GM18868 (cell line): ENCODE data around the gene SCGB1D1.
"Not testable (repeated sequence)": the region's sequence is repeated elsewhere in the genome, so short reads cannot be mapped to it uniquely, and the experiment has no call there.

Source experiments
- ATAC-seq: cut with Tn5 transposase; IDR thresholded peaks from one replicate; pipeline ENCODE4 v1.9.1; 2021; ENCODE audit warnings: mild to moderate bottlenecking, moderate library complexity; ENCODE audit not compliant: unreplicated experiment

SCGB1D1 gene

DNA sequence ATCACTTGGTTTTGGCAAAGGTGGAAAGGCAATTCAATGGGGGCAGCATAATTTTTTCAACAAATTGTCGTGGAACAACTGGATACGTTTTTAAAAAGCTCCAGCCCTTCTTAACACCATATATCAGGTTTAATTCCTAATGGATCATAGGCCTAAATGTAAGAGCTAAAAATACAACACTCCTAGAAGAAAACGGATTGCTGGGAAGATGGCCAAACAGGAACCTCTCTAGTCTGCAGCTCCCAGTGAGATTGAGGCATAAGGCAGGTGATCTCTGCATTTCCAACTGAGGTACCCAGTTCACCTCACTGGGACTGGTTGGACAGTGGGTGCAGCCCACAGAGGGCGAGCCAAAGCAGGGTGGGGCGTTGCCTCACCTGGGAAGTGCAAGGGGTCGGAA is 32.4 kb upstream of the SCGB1D1 start:
- no peak for ATAC-seq

DNA sequence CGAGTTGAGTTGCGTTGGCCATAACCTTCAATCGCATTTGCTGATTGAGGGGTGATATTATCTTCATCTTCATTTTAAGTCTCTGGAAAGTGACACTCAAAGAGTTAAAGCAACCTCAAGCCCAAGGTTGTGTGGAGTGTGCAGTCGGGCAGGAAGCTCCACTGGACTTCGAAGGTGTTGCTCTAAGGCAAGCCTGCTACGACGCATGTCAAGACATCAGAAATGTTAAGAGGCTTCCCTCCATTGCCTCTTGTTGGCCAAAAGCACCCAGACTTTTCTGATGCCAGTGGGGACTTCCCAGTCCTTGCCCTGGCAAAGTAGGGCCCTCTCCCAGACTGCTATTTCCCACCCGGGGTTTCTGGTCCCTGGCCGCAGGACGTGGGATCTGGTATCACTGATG is 23.6 kb upstream of the SCGB1D1 start:
- ATAC-seq: no peak

DNA sequence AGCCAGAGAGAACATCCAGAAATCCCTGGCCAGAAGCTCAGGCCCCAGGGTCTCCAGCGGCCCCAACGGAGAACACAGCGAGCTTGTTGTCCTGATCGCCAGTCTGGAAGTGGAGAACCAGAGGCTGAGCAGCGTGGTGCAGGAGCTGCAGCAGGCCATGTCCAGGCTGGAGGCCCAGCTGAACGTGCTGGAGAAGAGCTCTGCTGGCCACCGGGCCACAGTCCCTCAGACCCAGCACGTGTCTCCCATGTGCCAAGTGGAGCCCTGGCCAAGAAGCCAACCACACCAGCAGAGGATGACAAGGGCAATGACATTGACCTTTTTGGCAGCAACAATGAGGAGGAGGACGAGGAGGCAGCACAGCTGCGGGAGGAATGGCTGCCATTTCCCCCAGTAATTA is 20.6 kb upstream of the SCGB1D1 start:
- ATAC-seq: no peak

DNA sequence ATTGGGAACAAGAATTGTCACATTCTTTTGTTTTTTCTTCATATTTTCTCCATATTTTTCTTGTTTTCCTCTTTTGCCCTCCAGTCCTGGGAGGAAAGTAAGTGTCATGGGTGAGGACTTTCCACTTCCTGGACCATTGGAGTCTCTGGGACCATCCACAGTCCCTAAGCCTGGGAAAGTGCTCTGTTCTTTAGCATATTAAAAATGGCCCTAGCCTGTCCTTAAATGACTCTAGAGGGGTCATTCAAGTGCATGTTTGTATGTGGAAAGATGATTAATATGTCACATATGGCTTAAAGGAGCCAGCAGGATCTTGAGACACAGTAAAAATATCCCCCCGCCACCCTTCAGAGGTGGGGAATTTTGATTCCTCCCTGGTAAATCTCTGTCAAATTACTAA is 20.1 kb upstream of the SCGB1D1 start:
- no peak for ATAC-seq

DNA sequence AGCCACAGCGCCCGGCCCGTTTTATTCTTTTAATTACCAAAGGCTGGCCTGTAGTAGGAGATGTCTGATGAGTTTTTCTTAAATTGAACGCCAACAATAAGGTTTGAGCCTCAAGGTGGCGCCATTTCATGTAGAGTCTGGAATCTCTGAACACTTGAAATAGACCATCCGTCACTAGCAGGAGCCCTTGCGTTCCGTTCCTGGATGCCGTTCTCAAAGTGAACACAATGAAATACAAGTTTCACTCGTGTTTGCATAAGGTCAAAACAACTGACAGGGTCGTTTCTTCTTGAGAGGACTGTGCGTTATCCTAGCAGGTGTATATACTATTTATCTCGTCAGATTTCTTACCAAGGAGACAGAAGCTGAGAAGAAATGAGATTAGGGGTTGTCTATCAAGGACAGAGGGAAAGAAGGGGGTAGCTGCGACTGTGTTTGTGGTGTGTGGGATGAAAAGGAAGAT is 18.7 kb upstream of the SCGB1D1 start:
- ATAC-seq: no peak

DNA sequence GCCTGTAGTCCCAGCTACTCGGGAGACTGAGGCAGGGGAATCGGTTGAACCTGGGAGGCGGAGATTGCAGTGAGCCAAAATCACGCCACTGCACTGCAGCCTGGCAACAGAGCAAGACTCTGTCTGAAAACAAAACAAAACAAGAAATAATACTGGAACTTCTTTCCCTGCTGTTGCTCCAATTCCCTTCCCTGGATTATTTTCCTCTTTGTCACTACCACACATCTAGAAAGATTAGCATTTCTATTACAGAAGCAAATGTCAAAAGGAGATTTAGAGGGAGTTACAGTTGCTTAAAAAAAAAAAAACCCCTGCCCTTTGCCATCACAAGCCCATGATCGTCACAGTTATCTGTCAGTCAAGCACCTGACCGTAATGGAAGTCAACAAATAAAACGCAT is 17.7 kb upstream of the SCGB1D1 start:
- ATAC-seq: no peak

DNA sequence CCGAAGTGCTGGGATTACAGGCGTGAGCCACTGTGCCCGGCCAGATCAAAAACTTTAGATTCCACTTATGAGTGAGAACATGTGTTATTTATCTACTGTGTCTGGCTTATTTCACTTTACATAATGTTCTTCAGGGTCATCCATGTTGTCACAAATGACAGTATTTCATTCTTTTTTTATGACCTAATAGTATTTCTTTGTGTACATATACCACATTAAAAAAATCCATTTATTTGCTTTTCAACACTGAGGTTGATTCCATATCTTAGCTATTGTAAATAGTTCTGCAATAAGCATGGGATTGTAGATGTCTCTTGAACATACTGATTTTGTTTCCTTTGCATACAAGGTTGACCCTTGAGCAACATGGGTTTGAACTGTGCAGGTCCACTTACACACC is 13.2 kb upstream of the SCGB1D1 start:
- ATAC-seq: no peak

DNA sequence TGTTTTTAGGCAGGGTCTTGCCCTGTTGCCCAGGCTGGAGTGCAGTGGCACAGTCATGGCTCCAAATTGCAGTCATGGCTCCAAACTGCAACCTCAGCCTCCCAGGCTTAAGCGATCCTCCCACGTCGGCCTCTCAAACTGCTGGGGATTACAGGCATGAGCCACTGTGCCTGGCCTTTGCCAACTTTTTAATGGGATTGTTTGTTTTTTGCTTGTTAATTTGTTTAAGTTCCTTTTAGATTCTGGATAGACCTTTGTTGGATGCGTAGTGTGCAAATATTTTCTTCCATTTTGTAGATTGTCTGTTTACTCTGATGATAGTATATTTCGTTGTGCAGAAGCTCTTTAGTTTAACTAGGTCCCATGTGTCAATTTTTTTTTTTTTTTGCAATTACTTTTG is 10.0 kb upstream of the SCGB1D1 start:
- ATAC-seq: no peak

DNA sequence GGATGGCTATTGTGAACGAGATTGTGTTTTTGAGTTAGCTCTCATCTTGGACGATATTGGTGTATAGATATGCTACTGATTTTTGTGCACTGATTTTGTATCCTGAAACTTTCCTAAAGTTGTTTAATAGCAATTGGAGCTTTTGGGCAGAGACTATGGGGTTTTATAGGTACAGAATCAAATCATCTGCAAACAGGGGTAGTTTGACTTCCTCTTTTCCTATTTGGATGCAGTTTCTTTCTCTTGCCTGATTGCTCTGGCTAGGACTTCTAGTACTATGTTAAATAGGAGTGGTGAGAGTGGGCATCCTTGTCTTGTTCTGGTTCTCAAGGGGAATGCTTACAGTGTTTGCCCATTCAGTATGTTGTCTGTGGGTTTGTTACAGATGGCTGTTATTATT is 8.9 kb upstream of the SCGB1D1 start:
- no peak for ATAC-seq

DNA sequence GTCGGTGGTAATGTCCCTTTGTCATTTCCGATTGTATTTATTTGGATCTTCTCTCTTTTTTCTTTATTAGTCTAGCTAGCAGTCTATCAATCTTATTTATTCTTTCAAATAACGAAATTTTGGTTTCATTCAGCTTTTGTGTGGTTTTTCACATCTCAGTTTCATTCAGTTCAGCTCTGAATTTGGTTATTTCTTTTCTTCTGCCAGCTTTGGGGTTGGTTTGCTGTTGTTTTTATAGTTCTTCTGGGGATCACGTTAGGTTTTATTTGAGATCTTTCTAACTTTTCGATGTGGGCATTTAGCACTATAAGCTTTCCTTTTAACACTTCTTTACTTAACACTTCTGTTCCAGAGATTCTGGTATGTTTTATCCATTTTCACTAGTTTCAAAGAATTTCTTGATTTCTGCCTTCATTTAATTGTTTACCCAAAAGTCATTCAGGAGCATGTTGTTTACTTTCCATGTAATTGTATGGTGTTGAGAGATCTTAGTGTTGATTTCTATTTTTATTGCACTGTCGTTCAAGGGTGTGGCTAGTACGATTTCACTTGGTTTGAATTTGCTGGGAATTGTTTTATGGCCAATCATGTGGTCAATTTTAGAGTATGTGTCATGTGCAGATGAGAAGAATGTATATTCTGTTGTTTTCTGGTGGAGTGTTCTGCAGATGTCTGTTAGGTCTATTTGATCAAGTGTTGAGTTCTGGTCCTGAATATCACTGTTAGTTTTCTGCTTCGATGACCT is 7.7 kb upstream of the SCGB1D1 start:
- ATAC-seq: no peak

DNA sequence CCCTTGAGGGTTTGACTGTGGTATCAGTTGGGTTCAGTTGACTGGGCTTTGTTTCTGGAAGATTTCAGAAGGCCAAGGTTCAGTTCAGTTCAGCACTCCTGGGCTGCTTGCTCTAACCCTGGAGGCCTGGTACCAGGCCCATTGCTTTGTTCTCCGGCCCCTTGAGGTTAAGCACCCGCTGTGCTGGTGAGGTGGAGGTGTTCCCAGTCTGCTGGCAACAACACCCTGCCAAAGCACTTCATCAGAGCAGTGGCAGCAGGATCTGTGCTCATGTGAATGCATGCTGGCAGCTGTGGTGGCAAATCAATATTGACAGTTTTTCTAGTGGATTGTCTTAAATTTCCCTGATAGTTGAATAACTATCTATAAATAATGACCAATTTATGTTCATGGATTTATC is 3.8 kb upstream of the SCGB1D1 start:
- no peak for ATAC-seq

DNA sequence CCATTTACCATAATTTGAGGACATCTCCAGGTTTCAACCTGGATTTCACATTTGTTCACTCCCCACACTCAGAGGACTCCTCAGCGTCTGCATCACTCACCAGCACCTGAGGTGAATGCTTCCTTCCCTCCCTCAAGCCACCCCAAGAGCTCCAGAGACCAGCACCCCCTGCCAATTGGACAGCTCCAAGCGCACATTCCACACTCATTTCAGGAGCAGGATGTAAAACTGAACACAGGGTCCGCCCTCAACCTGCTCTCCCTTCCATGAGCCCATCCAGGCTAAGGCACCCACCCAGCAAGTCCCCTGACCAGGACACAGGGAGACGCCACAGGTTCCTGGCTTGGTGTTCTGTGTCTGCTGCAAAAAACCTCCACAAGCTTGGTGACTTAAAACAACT is 3.9 kb downstream of the SCGB1D1 start:
- ATAC-seq: no peak

DNA sequence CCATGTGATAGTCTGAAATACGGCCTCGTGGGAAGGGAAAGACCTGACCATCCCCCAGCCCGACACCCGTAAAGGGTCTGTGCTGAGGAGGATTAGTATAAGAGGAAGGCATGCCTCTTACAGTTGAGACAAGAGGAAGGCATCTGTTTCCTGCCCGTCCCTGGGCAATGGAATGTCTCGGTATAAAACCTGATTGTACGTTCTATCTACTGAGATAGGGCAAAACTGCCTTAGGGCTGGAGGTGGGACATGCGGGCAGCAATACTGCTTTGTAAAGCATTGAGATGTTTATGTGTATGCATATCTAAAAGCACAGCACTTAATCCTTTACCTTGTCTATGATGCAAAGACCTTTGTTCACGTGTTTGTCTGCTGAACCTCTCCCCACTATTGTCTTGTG is 5.0 kb downstream of the SCGB1D1 start:
- not testable (repeated sequence) for ATAC-seq

DNA sequence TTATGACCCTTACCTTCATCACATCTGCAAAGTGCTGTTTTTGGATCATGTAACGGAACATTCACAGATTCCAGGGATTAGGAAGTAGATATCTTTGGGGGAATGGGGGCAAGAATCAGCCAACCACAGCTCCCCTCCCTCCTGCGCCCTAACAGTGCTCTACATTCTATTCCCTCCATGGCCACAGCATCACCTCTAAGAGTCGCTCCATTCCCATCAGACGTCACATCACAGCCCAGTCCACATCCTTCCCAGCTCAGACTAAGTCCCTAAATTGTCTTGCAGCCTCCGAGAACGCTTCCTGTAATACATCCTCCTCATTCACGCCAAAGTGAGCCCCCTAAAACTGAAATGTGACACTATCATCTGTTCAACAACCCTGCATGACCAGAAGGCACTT is 5.9 kb downstream of the SCGB1D1 start:
- ATAC-seq: no peak

DNA sequence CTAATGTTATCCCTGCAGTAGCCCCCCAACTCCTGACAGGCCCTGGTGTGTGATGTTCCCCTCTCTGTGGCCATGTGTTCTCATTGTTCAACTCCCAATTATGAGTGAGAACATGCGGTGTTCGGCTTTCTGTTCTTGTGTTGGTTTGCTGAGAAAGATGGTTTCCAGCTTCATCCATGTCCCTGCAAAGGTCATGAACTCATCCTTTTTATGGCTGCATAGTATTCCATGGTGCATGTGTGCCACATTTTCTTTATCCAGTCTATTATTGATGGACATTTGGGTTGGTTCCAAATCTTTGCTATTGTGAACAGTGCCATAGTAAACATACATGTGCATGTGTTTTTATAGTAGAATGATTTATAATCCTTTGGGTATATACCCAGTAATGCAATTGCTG is 7.4 kb downstream of the SCGB1D1 start:
- ATAC-seq: not testable (repeated sequence)

DNA sequence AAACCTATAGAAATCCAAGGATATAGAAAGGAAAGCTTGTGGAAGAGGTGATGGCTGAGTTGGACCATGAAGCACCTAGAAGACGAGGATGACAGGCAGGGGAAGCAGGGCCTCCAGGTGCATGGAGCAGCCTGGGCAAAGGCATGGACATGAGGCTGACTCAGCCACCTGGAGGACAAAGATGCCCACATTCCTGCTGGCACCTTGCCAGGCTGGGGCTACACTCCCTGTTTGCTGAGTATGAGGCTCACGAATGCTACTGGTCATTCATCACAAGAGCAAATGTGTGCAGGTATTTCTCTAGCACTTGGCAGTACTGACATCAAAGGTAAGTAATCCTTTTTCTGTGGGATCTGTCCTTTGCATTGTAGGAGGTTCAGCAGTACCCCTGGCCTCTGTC is 11.4 kb downstream of the SCGB1D1 start:
- ATAC-seq: no peak

DNA sequence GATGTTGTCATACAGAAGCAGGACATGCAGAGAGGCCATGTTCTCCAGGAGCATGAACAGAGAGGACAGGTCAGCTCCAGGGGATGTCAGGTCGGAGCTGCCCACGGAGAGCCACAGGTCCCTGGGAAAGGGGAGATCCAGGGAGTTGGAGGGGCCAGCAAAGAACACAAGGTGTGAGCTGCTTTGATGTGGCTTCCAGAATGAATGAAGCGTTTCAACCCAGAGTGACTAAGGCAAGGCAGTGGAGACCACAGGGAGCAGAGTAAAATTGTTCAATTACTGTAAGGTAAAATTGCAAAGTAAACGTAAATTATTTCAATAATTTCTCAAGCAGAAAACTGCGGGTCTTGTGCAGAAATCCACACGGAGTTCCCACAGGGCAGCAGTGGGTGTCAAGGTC is 12.9 kb downstream of the SCGB1D1 start:
- no peak for ATAC-seq

DNA sequence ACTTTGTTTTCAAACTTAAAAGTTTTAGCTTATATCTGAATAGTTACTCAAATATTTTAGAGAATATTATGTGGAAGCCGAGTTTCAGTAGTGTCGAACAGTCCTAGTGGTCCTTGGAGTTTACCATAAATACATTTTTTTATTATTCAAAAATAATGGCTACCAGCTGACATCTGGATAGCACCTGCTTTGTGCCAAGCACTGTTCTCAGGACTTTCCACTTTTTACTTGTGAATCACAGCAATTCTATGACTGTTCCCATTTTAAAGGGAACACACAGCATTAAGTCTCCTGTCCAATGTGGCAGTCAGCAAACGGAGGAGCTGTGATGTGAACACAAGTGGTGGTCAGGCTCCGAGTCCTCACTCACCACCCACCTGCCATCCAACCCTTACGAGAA is 14.4 kb downstream of the SCGB1D1 start:
- no peak for ATAC-seq

DNA sequence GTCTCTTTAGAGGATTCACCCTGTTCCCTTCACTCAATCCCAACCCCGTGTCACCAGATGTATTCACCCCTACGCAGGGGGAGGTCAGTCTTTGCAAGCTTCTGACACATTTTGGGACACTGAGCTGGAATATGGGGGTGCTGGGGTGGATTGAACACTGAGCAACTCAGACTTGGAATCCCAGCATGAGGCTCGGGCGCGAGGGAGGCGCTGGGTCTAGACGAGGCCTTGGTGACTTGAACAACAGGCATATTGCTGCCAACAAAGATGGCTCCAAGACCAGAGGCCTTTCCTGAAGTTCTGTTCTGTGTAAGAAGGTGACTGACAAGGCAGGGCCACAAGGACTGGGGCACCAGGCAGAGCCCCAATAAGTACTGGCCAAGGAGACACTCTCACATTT is 15.4 kb downstream of the SCGB1D1 start:
- ATAC-seq: no peak

DNA sequence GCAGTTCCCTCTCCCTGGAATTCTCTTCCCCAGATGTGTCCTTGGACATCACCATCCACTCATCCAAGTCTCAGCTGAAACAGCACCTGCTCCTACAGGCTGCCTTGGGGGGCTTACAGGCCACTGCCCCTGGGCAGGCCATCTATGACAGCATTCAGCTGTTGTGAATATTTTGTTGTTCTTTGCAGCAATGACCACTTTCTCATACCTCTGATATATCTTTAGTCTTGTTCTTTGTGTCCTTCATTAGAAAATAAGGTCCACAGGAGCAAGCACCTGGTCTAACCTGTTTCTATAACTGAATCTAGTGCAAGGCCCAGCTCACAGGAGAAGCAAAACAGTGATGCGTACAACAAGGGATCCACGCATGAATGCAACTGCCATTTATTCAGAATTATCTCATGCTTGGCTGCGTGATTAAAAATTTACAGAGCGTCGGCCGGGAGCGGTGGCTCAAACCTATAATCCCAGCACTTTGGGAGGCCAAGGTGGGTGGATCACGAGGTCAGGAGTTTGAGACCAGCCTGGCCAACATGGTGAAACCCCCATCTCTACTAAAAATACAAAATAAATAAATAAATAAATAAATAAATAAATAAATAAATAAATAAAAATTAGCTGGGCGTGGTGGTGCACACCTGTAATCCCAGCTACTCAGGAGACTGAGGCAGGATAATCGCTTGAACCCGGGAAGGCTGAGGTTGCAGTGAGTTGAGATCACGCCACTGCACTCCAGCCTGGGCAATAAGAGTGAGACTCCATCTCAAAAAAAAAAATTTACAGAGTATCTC is 16.5 kb downstream of the SCGB1D1 start:
- ATAC-seq: not testable (repeated sequence)

DNA sequence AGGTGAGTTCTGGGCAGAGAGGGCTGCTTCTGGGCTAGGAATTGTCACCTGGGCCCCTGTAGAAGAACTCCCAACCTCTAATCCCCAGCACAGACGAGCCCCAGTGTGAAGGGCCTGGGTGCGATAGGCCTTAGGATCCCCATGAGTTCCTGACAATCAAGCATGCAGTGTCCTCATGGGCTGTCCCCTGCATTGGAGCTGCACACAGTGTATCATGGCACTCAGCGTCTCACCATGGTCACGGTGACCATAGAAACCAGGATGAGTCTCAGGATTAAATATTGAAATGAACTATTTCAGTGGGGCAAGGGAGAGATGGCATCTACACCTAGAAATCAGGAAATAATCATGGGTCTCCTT is 18.7 kb downstream of the SCGB1D1 start:
- no peak for ATAC-seq

DNA sequence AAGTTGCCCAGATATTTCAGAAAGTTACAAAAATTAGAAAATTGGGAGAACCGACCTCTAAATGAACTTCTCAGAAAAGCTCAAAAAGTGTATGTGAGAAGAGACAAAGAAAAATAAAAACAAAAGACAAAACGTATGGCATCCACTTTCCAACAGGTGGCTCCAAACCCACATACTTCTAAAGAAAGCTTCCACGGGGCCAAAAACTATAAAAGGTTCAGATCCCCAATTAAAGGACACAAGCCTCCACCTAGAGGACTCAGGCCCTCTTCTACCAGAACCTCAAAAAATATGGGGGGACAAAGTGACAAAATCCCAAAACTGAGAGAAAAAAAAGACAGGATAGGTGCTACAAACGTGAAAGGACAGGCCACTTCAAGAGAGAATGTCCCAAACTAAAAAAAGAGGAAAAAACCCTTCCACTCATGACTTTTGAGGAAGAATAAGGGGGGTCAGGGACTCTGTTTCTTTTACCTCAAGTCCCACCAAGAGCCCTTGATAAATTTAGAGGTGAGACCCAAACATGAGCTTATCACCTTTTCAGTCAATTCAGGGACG is 27.3 kb downstream of the SCGB1D1 start:
- ATAC-seq: no peak
